Ishikawa (cell line): Measurements from ENCODE around the gene NXT1.

ENCODE experiments used
- EGR1 ChIP-seq: IDR thresholded peaks from 2 replicates; pipeline ENCODE4 v1.6.1; 2012
- EP300 ChIP-seq: IDR thresholded peaks from 2 replicates; pipeline ENCODE4 v1.6.1; 2012; ENCODE audit warnings: borderline replicate concordance
- MAX ChIP-seq: IDR thresholded peaks from 2 replicates; pipeline ENCODE4 v1.6.1; 2012
- REST ChIP-seq: IDR thresholded peaks from 2 replicates; pipeline ENCODE4 v1.6.1; 2012; ENCODE audit warnings: low read depth, mild to moderate bottlenecking
- TAF1 ChIP-seq: IDR thresholded peaks from 2 replicates; pipeline ENCODE4 v1.6.1; 2012; ENCODE audit warnings: low read depth, mild to moderate bottlenecking
- YY1 ChIP-seq: IDR thresholded peaks from 2 replicates; pipeline ENCODE4 v1.6.1; 2012; ENCODE audit warnings: low read depth

GRCh38 chr20:23316626-23317025 lies 34.0 kb upstream of the NXT1 start:
- no peak for TF ChIP-seq TAF1
- TF ChIP-seq EP300, result no peak
- TF ChIP-seq YY1, result no peak
- no peak for TF ChIP-seq MAX
- TF ChIP-seq REST, result no peak
- TF ChIP-seq EGR1, result no peak
